ENCODE results near the gene MAG. TPM values are rescaled to one million over a fixed set of nuclear protein-coding genes. Genes with fewer than 3 reads are reported as not detected.

MAG gene
- total RNA-seq, 2 donors from 2014 or later: not detected

GRCh38 chr19:35316560-35316959, 24.6 kb downstream of the MAG start:
- no peaks in the 10 kb centered on the region for H3K27me3 Mint-ChIP-seq (ENCODE audit: insufficient read depth)
- Histone ChIP-seq H3K36me3 (ENCODE audit: control insufficient read depth, insufficient read depth, low read length) (no peaks in the 10 kb centered on the region), H3K9ac (ENCODE audit: extremely low read depth, low read length, poor library complexity, severe bottlenecking) (no peak overlapping the region), H3K4me3 (ENCODE audit: low read length) (no peak overlapping the region), H3K27ac (ENCODE audit: low read depth, low read length) (no peak overlapping the region), H3K4me1 (ENCODE audit: control insufficient read depth, insufficient read depth, low read length) (no peaks in the 10 kb centered on the region), H3K9me3 (ENCODE audit: control insufficient read depth, low read length) (no peaks in the 10 kb centered on the region), H3K27me3 (ENCODE audit: control insufficient read depth, insufficient read depth, low read length, poor library complexity, severe bottlenecking) (no peaks in the 10 kb centered on the region)
- WGBS, 2 experiments (ENCODE audit: insufficient coverage in 1 of 2, insufficient read length in 1 of 2): 88 to 92% methylated on average over 3 to 9 of the region's 9 CpGs
- H3K36me3 Mint-ChIP-seq (ENCODE audit: low read depth): no peaks in the 10 kb centered on the region
- no peak overlapping the region for H3K27ac Mint-ChIP-seq
- peaks cover 1% of the 10 kb centered on the region for H3K9me3 Mint-ChIP-seq
- DNase-seq: no peak
- peaks cover 5% of the 10 kb centered on the region for H3K4me1 Mint-ChIP-seq
- no peak overlapping the region for H3K4me3 Mint-ChIP-seq
- no peak for TF ChIP-seq CTCF (conservative IDR thresholded peaks at IDR 0.05)

- Histone ChIP-seq H3K9me3 (ENCODE audit: control insufficient read depth, low read length) (peaks cover 7% of the 10 kb centered on the region), H3K4me1 (ENCODE audit: control insufficient read depth, insufficient read depth, low read length) (no peaks in the 10 kb centered on the region), H3K36me3 (ENCODE audit: control insufficient read depth, insufficient read depth, low read length) (no peaks in the 10 kb centered on the region), H3K9ac (ENCODE audit: extremely low read depth, low read length, poor library complexity, severe bottlenecking) (no peak overlapping the region), H3K27ac (ENCODE audit: low read depth, low read length) (no peak overlapping the region), H3K4me3 (ENCODE audit: low read length) (no peak overlapping the region), H3K27me3 (ENCODE audit: control insufficient read depth, insufficient read depth, low read length, poor library complexity, severe bottlenecking) (no peaks in the 10 kb centered on the region)
- 88 to 90% methylated on average over 5 to 7 of the region's 7 CpGs for WGBS, 2 experiments (ENCODE audit: insufficient coverage in 1 of 2, insufficient read length in 1 of 2)
- H3K27ac Mint-ChIP-seq: no peak overlapping the region
- TF ChIP-seq CTCF (conservative IDR thresholded peaks at IDR 0.05): no peak
- H3K27me3 Mint-ChIP-seq (ENCODE audit: insufficient read depth): no peaks in the 10 kb centered on the region
- peaks cover 5% of the 10 kb centered on the region for H3K4me1 Mint-ChIP-seq
- H3K4me3 Mint-ChIP-seq: no peak overlapping the region
- H3K9me3 Mint-ChIP-seq: peaks cover 8% of the 10 kb centered on the region
- DNase-seq: no peak
- no peaks in the 10 kb centered on the region for H3K36me3 Mint-ChIP-seq (ENCODE audit: low read depth)
These were observed 25.6 kb downstream of the MAG start for GRCh38 chr19:35317464-35318043.

DNA sequence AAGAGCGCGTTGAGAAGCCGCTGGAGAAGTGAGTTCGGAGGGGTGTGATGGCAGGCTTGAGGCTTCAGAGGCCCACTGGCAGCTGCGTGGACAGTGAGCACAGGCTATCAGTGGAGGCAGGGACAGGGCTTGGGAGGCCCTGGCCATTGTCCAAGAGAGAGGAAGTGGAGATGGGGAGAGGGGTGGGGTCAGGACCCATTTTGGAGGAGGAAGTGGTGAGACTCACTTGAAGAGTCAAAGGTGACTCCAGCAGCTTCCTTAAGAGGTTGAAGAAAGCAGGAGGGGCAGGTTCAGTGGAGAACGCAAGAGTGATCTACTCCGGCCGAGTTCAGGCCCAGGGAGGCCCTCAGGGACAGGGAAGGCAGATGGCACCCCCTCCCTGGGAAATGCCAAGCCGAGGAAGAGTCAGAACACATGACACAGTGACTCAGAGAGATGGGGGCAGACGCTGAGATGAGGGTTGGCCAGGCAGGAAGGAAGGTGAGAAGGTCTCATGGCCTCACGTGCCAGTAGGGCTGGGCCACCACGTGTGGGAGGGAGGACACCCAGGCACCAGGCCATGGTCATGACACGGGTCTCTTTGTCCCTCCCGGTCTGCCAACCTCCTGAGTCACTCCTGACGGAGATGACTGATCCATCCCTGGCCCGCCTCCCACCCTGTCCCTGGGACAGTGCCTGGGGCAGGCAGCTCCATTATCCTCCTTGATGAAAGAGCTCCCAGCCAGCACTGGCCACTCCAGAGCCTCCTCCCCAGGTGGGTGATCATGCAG, 26.9 kb downstream of the MAG start:
- Histone ChIP-seq H3K9ac (ENCODE audit: extremely low read depth, low read length, poor library complexity, severe bottlenecking) (no peak overlapping the region), H3K27ac (ENCODE audit: low read depth, low read length) (no peak overlapping the region), H3K4me1 (ENCODE audit: control insufficient read depth, insufficient read depth, low read length) (no peaks in the 10 kb centered on the region), H3K4me3 (ENCODE audit: low read length) (no peak overlapping the region), H3K27me3 (ENCODE audit: control insufficient read depth, insufficient read depth, low read length, poor library complexity, severe bottlenecking) (no peaks in the 10 kb centered on the region), H3K36me3 (ENCODE audit: control insufficient read depth, insufficient read depth, low read length) (no peaks in the 10 kb centered on the region), H3K9me3 (ENCODE audit: control insufficient read depth, low read length) (peaks cover 7% of the 10 kb centered on the region)
- 92 to 94% methylated on average over 11 to 16 of the region's 16 CpGs for WGBS, 2 experiments (ENCODE audit: insufficient coverage in 1 of 2, insufficient read length in 1 of 2)
- Mint-ChIP-seq H3K27me3 (ENCODE audit: insufficient read depth) (no peaks in the 10 kb centered on the region), H3K36me3 (ENCODE audit: low read depth) (no peaks in the 10 kb centered on the region), H3K27ac (peak overlapping the region; percentile 61), H3K4me1 (peaks cover 5% of the 10 kb centered on the region), H3K4me3 (no peak overlapping the region), H3K9me3 (peaks cover 8% of the 10 kb centered on the region)
- no peak for DNase-seq
- no peak for TF ChIP-seq CTCF (conservative IDR thresholded peaks at IDR 0.05)

All from endodermal cell (in vitro differentiated cells).